IPS-NIHi11 (cell line): ENCODE results near the gene GNPDA1.

Source experiments
- DNase-seq: peaks from one replicate; pipeline ENCODE4 v3.0.0; 2012; ENCODE audit warnings: mixed read lengths, low spot score

Gene GNPDA1

DNA sequence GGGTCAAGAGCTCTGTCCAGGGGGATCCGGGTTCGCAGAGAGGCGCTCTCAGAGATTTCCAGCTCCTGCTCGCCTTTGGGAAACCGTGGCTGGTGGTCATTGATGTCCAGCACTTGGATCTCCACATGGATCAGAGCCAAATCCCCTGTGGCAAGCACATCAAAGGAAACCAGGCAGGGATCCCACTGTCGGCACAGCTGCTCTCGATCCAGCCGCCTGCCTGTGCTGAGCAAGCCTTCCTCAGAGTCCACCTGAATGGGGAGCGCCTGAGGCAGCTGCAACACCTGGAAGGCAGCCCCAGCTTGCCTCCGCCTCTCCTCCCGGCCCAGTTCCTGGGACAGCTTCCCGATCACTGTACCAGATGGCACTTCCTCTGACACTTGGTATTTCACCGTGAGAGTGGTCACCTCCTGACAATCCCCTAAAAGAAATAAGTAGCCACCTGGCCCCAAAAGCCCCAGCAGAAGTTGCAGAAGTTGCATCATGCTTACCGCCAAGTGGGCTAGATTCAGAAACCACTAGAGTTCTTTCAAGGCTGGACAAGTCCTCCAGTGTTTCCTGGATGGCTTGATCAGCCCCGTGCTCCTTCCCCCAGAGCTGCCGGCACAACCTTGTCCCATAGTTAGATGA lies 55.3 kb downstream of the GNPDA1 start:
- no peak for DNase-seq

- no peak for DNase-seq
Measured at GRCh38 chr5:141954194-141954593, 58.6 kb downstream of the GNPDA1 start.

- no peak for DNase-seq
Measured at GRCh38 chr5:141952020-141952419, 60.8 kb downstream of the GNPDA1 start.

- DNase-seq, result peak; percentile 86
Measured at GRCh38 chr5:141951332-141951781, 61.5 kb downstream of the GNPDA1 start.
